Thyroid gland (tissue), 4 donors: ENCODE data around the gene PDC.

ENCODE experiments used
- CTCF ChIP-seq, 6 experiments: fragments of 200-600 bp in 3 of 6; fragments of 450-650 bp in 3 of 6; sonication (generic) in 3 of 6; IDR thresholded peaks; one replicate each; pipeline ENCODE4 v1.5.1; 2016 to 2019; ENCODE audit warnings: antibody characterized with exemption in 6 of 6, mild to moderate bottlenecking in 2 of 6, inconsistent platforms in 1 of 6, moderate library complexity in 1 of 6
- POLR2A ChIP-seq, 2 donors: fragments of 450-650 bp; IDR thresholded peaks; one replicate each; pipeline ENCODE4 v1.6.1; 2017; ENCODE audit warnings: antibody characterized with exemption in 2 of 2, mild to moderate bottlenecking in 2 of 2, moderate library complexity in 1 of 2

GRCh38 chr1:186481303-186481888 lies 20.5 kb upstream of the PDC start:
- no peak for TF ChIP-seq POLR2A (IDR thresholded peaks at IDR 0.05)
- TF ChIP-seq CTCF (IDR thresholded peaks at IDR 0.05): no peak
